Measurements from ENCODE around the gene RER1.

The RER1 gene

DNA sequence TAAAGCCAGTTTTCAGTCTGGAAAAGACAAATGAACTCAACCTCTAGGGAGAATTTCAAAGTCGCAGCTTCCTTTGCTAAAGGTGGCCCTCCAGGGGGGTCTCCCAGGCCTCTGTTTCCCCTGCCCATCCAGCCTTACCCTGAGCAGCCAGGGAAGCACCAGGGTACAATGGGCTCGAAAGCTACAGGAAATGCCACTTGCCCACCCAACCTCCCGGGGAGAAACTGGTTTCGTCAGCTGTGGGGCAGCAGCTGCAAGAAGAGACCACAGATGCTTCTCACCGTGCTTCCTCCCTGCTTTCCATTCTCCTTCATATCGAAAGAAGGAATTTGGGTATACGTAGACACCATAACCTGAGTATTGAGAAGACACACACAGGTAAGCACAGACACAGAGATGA is 2.0 kb upstream of the RER1 start:
- DNase-seq (ENCODE audit: low spot score) = no peak

DNA sequence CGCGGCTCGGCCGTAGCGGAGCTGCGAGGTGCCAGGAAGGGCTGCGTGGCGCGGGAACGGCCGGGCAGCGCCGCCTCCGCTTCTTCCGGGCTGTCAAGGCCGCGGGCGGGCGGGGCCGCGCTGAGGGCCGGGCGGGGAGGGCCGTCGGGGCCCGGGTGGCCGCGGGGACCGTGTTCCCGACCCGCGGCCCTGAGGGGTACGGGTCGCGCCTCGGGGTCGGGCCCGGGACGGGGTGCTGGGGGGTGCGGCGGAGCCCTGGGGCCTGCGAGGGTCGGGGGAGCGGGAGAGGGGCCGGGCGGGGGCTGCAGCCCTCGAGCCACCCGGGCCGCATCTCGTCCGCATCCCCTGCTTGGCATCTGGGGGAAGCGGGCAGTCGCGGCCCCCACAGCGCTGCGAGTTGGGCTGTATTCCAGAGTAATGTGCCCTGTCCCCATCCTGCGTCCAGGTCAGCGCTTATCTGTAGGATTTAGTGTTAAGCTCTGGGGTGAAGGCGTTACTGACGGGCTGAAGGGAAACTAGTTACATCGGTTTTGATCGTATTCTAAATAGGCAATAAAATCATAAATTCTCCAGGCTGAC is 379 bp downstream of the RER1 start:
- no peak for DNase-seq (ENCODE audit: low spot score)

GRCh38 chr1:2392686-2393085 is 1.0 kb downstream of the RER1 start:
- no peak for DNase-seq (ENCODE audit: low spot score)

DNA sequence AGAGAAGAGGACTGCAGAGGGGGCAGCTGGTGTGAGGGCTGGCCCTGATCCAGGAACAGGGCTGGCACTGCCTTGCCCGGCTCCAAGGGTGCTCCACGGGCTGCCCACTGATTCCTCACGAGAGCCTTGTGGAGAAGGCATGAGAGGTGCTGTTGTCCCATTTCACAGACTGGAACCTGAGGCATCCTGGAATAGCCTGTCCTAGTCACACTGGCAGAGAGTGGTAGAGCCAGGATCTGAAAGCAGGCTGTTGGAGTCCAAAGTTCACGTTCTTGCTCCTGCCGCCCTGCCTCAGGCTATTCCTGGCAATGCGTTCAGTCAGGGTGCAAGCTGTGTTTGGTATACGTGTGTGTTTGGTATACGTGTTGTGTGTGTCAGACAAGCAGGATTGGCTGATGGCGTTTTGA is 1.8 kb downstream of the RER1 start:
- no peak for DNase-seq (ENCODE audit: low spot score)

DNA sequence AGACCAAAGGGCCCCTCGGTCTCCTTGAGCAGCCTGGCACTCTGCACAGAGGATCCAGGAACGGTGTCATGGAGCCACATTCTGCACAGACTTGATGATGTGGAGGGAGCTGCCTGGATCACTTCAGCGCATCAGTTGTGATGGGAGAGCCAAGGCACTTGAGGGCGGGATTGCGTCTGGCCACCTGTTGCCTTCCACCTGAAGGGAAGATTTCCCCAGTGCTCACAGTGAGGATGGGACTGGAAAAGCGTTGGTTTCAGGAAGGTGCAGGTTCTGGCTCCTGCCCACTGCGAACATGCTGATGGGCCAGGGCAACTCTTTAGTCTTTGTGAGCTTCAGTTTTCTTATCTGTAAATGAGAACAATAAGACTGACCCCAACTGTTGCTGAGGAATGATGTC is 2.6 kb downstream of the RER1 start:
- no peak for DNase-seq (ENCODE audit: low spot score)

- DNase-seq (ENCODE audit: low spot score) = no peak
Measured at GRCh38 chr1:2394761-2395160, 3.1 kb downstream of the RER1 start.

DNA sequence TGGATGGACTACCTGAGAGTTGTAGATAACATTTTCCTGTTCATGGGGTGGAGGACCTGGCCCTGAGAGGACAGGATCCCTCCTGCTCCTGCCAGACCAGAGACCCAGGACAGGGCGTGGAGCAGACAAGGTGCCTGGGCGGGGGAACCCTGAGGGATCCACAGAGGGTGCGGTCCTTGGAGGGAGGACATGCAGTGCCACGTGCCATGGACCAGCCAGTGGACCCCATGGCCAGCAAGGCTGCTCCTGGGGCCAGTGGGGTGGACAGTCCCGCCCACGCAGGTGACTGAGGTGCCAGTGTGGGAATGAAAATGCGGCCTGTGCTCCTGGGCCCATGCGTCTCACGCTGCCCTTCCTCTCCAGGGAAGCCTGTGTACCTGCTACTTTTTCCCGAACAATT is 3.6 kb downstream of the RER1 start:
- DNase-seq (ENCODE audit: low spot score) = no peak

DNA sequence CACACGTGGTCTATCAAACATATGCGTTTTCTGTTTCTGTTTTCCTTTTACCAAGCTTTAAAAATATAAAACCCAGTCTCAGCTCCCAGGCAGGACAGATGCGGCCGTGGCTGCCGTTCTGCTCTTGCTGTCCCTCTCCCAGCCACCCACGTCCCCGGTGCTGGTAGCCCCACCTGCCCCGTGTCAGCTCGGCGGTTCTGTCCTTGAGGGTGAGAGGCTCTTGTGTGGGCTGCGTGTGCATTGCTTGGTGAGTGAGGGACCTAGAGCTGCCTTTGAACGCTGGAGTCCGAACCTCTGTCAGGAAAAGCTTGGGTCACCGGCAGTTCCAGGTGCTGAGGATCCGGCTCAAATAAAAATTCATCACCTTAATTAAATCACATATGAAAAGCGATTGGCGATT is 4.4 kb downstream of the RER1 start:
- no peak for DNase-seq (ENCODE audit: low spot score)

- DNase-seq (ENCODE audit: low spot score) = no peak
Measured at GRCh38 chr1:2396476-2396875, 4.8 kb downstream of the RER1 start.

- DNase-seq (ENCODE audit: low spot score) = no peak
Measured at GRCh38 chr1:2397007-2397679, 5.5 kb downstream of the RER1 start.

- no peak for DNase-seq (ENCODE audit: low spot score)
Measured at GRCh38 chr1:2398871-2399270, 7.2 kb downstream of the RER1 start.

DNA sequence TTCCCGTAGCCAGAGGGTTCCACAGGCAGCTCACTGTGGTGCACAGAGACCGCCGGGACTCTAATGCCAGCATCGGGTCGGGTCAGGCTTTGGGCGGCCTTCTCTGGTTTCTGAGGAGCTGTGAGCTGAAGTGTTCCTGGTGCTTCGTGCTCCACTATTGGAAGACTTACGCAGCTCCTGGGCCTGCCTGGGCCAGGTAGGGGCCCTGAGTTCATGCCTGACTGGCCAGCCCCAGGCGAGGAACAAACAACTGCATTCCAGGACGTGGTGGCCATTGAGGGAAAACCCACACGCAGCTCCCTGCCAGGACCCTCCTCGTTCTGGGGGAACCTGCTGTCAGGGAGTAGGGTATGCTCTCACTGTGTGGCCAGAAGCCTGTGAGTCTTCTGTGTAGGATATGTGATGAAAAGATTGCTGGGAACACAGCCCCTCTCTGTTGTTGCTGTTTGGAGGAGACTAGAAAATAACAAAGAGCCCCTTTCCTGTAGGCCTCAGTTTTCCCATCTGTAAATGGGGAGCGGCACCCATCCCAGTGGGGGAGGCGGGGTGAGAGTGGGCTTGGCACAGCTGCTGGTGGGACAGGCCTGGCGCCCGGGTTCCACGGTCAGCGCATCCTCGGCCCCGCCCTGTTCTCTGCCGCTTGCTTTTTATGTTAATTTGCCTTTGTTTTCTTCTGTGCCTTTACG is 8.4 kb downstream of the RER1 start:
- DNase-seq (ENCODE audit: low spot score) = no peak

DNA sequence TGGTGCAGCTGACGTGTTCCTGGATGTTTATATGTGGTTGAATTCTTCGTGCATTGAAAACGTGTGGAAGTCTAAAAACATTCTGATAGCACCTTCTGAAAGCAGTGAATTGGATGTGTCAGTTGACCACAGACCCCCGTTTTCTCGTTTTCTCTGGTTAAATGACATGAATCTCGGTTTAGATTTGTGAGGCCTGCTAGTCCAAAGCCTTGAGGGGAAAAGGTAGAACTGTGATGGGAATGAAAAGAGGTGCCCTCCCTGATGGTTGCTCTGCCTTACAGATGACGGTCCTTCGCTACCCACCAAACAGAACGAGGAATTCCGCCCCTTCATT is 8.9 kb downstream of the RER1 start:
- no peak for DNase-seq (ENCODE audit: low spot score)

GRCh38 chr1:2400950-2401649 is 9.5 kb downstream of the RER1 start:
- DNase-seq (ENCODE audit: low spot score) = no peak

DNA sequence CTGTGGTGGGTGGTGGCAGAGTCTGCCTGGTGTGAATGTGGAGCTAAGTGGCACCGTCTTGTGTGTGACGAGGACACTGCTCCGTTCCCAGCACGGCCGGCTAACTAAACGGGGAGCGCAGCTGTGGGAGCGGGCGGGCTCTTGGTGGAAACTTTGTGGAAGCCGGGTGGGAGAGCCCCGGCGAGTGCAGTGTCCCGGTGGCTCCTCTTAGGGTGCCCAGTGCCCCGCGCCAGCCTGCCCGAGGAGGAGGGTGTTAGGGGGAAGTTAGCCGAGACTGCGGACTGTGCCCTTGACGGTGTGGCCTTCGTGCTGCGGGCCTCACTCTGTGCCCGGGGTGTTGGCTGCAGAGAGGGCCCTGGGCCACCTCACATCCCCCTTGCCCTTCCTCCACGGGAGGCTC is 10.8 kb downstream of the RER1 start:
- DNase-seq (ENCODE audit: low spot score) = no peak

DNA sequence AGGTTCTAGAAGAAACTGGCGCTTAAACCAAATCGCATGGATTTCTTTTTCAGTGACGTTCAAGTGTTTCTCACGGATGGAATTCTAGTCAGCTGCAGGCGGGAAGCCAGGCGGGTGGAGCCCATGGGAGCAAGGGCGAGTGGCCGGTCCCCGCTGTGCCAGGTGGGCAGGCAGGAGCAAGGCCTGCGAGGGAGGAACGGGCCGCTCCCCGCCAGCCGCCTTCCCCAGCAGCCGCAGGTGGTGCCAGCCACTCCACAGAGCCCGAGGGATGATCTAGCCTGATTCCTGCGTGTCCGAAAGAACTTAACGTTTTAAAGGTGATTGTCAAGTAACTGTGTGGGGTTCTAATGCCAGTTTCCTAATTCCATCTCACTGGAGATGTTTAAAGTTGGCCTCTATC is 11.6 kb downstream of the RER1 start:
- no peak for DNase-seq (ENCODE audit: low spot score)

DNA sequence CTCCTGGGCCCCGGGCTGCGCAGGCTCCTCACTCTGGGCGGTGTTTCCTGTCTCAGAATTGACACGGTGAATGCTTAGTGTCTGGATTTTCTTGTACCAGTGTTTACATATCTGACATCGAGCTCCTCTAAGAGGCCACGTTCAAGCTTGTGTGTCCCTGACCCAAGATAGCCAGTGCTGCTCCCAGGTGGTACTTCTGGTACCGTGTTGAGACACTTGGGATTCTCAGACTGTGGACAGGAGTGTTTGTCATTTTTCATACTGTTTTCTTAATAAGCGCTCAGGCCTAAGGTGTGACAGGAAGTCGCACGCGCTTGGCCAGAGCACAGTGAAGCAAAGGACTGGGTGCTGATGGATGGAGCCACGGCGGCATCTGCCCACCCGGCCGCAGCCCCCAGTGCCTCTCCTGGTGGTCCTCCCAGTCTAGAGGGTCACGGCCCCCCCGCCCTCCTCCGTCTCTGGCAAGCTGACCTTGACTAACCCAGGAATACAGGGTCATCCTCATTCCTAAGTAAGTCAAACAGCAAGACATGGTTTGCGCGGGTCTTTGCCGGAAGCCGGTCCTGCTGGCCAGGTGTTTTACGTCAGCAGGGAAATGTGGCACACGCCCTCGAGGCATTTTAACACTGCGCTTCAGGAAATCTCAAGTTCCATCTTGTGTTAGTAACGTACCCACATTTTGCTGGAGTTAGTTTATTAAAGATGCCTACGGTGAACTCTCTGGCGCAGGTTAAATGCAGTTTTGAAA is 12.7 kb downstream of the RER1 start:
- no peak for DNase-seq (ENCODE audit: low spot score)

- DNase-seq (ENCODE audit: low spot score) = no peak
Measured at GRCh38 chr1:2404890-2405511, 13.4 kb downstream of the RER1 start.

GRCh38 chr1:2405588-2406295 is 14.1 kb downstream of the RER1 start:
- DNase-seq (ENCODE audit: low spot score) = no peak

GRCh38 chr1:2406451-2407041 is 14.9 kb downstream of the RER1 start:
- DNase-seq (ENCODE audit: low spot score) = no peak

All from putamen (tissue), 1 donor.